ENCODE data around the gene DLGAP4. TPM values are rescaled to one million over a fixed set of nuclear protein-coding genes. Genes with fewer than 3 reads are reported as not detected.

DLGAP4 gene
- total RNA-seq, 2 donors from 2014 or later: 33.9 to 45.4 TPM

- no peak overlapping the region for H3K4me3 Mint-ChIP-seq
- H3K36me3 Mint-ChIP-seq (ENCODE audit: low read depth): peaks cover 5% of the 10 kb centered on the region
- no peak overlapping the region for H3K27ac Mint-ChIP-seq
- peaks cover 29% of the 10 kb centered on the region for H3K27me3 Mint-ChIP-seq
- H3K4me1 Mint-ChIP-seq: peaks cover 2% of the 10 kb centered on the region
- ATAC-seq (no peak), DNase-seq (no peak)
- H3K9me3 ChIP-seq (ENCODE audit: control insufficient read depth, low read length, poor library complexity, severe bottlenecking): no peaks in the 10 kb centered on the region
Observed at GRCh38 chr20:36349384-36350170, 43.4 kb downstream of the DLGAP4 start.

DNA sequence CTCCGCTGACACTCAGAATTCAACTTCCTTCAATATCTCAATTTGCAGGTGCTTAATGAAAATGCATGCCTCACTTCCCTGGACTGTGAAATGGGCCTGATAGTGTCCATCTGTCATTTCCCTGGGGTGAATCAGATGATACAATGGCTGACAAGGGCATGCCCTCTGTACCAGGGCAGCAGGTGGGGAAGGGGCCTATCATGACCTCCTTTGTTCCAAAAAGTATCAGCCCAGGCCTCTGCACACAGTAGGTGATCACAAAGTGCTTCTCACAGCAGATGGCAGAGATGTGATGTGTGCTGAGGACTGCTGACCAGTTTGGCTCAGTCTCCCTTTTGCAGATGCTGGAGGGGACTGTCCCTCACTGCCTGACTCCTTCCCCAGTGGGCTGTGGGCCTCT, 44.3 kb downstream of the DLGAP4 start:
- H3K36me3 Mint-ChIP-seq (ENCODE audit: low read depth): peaks cover 5% of the 10 kb centered on the region
- ATAC-seq (no peak), DNase-seq (no peak)
- H3K27ac Mint-ChIP-seq: no peak overlapping the region
- H3K4me1 Mint-ChIP-seq: peaks cover 2% of the 10 kb centered on the region
- H3K27me3 Mint-ChIP-seq: peaks cover 29% of the 10 kb centered on the region
- H3K9me3 ChIP-seq (ENCODE audit: control insufficient read depth, low read length, poor library complexity, severe bottlenecking): no peaks in the 10 kb centered on the region
- H3K4me3 Mint-ChIP-seq: no peak overlapping the region

DNA sequence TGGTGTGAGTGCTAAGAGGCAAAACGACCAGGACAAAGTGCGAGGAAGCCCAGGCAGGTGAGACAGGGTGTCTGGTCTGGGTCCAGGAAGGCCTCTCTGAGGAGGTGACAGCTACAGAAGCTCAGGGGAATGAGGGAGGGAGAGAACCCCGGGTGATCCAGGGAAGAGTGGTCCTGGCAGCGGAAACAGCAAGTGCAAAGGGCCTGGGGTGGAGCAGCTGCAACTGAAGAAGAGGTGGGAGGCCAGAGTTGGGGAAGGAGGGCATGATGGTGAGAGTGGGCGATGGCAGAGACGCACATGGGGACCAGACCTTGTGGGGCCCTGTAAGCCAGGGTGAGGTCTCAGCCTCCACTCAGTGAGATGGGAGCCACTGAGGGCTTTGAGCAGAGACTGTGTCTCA, 45.8 kb downstream of the DLGAP4 start:
- ATAC-seq (no peak), DNase-seq (no peak)
- peaks cover 30% of the 10 kb centered on the region for H3K27me3 Mint-ChIP-seq
- H3K9me3 ChIP-seq (ENCODE audit: control insufficient read depth, low read length, poor library complexity, severe bottlenecking): no peaks in the 10 kb centered on the region
- H3K27ac Mint-ChIP-seq: no peak overlapping the region
- H3K4me1 Mint-ChIP-seq: peaks cover 2% of the 10 kb centered on the region
- no peak overlapping the region for H3K4me3 Mint-ChIP-seq
- peaks cover 5% of the 10 kb centered on the region for H3K36me3 Mint-ChIP-seq (ENCODE audit: low read depth)

- DNase-seq: no peak
- Mint-ChIP-seq H3K4me1 (peaks cover 4% of the 10 kb centered on the region), H3K27me3 (peaks cover 35% of the 10 kb centered on the region), H3K27ac (no peak overlapping the region), H3K36me3 (ENCODE audit: low read depth) (peaks cover 3% of the 10 kb centered on the region), H3K4me3 (no peak overlapping the region)
- no peaks in the 10 kb centered on the region for H3K9me3 ChIP-seq (ENCODE audit: control insufficient read depth, low read length, poor library complexity, severe bottlenecking)
- no peak for ATAC-seq
Observed at GRCh38 chr20:36352843-36353553, 46.9 kb downstream of the DLGAP4 start.

- DNase-seq (no peak), ATAC-seq (no peak)
- no peak overlapping the region for H3K27ac Mint-ChIP-seq
- no peaks in the 10 kb centered on the region for H3K9me3 ChIP-seq (ENCODE audit: control insufficient read depth, low read length, poor library complexity, severe bottlenecking)
- H3K36me3 Mint-ChIP-seq (ENCODE audit: low read depth): peaks cover 3% of the 10 kb centered on the region
- peaks cover 40% of the 10 kb centered on the region for H3K27me3 Mint-ChIP-seq
- no peak overlapping the region for H3K4me3 Mint-ChIP-seq
- peaks cover 4% of the 10 kb centered on the region for H3K4me1 Mint-ChIP-seq
Observed at GRCh38 chr20:36353740-36354139, 47.6 kb downstream of the DLGAP4 start.

DNA sequence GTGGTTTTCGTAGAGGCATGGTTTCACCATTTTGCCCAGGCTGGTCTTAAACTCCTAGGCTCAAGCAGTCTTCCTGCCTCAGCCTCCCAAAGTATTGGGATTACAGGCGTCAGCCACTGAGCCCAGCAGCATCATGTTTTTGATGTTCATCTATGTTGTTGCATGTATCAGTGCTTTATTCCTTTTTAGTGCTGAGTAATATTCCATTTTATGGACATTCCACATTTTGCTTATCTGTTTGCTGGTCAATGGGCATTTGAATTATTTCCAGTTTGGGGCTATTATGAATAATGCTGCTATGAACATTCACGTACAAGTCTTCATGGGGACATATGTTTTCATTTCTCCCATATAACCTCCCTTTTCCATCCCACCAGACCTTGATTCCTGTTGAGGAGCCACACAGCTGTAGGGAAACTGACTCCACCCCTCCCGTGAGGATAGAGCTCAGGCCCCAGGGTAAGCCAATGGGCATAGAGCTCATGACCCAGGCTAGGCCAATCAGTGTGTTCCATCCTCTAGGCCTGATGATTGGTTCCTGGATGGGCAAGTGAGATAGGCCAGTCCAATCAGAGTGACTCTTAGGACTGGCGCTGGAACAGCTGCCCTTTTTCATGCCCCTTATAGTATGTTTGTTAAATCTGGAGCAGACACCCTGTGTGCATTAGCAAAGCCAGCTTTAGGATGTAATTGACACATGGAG, 49.5 kb downstream of the DLGAP4 start:
- H3K36me3 Mint-ChIP-seq (ENCODE audit: low read depth): peaks cover 3% of the 10 kb centered on the region
- no peak overlapping the region for H3K4me3 Mint-ChIP-seq
- no peak for DNase-seq

DNA sequence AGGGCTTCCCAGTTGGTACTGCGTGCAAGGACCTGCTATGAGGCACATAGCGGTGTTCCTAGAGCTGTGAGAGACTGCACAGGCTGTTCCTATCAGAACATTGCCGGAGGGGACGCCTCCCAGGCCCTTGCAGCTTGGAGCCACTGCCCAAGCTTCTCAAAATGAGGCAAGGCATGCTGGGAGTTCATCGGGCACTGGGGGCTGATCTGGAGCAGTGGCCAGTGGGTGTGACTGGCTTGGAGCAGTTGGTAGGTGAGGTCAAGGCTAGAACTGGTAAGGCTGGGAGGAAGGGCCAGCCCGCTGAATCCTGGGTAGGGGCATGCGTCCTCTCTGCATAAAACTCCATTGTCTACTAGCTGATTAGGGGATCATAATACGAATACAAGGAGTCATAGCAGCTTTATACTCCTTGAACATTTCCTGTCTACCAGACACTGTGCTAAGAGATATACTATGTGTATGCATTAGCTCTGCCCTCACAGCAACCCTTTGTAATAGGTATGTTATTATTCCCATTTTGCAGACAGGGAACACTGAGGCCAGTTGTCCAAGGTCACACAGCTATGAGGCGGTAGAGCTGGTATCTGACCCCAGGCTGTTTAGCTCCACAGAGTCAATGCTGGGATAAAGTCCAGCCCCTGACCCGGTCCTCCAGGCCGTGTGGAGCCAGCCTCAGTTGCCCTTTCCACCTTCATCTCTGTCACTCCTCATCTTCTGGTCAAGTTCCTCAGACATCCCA, 53.7 kb downstream of the DLGAP4 start:
- peaks cover 3% of the 10 kb centered on the region for H3K36me3 Mint-ChIP-seq (ENCODE audit: low read depth)
- H3K4me1 Mint-ChIP-seq: peaks cover 4% of the 10 kb centered on the region
- DNase-seq (no peak), ATAC-seq (no peak)
- H3K27me3 Mint-ChIP-seq: peaks cover 44% of the 10 kb centered on the region
- no peak overlapping the region for H3K27ac Mint-ChIP-seq
- H3K9me3 ChIP-seq (ENCODE audit: control insufficient read depth, low read length, poor library complexity, severe bottlenecking): no peaks in the 10 kb centered on the region
- H3K4me3 Mint-ChIP-seq: no peak overlapping the region

More for the DNA sequence above, 49.5 kb downstream of the DLGAP4 start:
- Mint-ChIP-seq H3K27ac (no peak overlapping the region), H3K4me1 (peaks cover 4% of the 10 kb centered on the region), H3K27me3 (peaks cover 51% of the 10 kb centered on the region)
- ATAC-seq: no peak
- no peaks in the 10 kb centered on the region for H3K9me3 ChIP-seq (ENCODE audit: control insufficient read depth, low read length, poor library complexity, severe bottlenecking)

DNA sequence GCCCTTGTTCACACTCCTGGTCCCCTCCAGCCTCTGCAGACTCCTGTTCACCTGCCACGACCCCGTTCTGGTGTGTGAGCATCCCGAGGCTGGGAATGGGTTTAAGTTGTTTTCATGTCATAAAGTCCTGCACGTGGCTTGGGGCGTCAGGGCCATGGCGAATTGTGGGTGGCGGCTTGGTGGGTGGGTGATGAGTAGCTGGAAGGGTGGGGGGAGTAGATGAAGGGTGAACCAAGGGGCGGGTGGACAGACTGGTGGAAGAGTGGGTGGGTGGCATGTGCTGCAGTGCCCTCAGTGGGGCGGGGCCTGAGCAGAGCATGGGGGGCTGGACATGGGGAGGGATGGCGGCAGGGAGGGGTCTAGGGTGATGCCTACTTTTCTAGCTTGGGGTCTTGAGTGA, 54.3 kb downstream of the DLGAP4 start:
- ATAC-seq (no peak), DNase-seq (no peak)
- no peak overlapping the region for H3K4me3 Mint-ChIP-seq
- peaks cover 44% of the 10 kb centered on the region for H3K27me3 Mint-ChIP-seq
- peaks cover 4% of the 10 kb centered on the region for H3K4me1 Mint-ChIP-seq
- peaks cover 3% of the 10 kb centered on the region for H3K36me3 Mint-ChIP-seq (ENCODE audit: low read depth)
- H3K27ac Mint-ChIP-seq: no peak overlapping the region
- H3K9me3 ChIP-seq (ENCODE audit: control insufficient read depth, low read length, poor library complexity, severe bottlenecking): no peaks in the 10 kb centered on the region

DNA sequence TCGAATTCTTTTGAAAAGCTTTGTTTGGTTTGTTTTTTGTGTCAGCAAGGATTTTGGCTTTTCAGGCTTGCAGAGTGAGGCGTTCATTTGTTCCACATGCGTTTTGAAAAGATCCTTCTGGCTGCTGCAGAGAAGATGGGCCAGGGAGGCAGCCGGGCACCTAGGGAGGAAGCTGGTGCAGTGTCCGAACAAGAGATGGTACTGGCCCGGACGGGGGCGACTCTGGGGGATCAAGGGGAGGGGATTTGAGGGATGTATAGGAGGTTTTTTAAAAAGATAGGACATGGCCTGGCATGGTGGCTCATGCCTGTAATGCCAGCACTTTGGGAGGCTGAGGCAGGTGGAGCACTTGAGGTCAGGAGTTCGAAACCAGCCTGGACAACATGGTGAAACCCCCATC, 55.3 kb downstream of the DLGAP4 start:
- ATAC-seq: no peak
- H3K9me3 ChIP-seq (ENCODE audit: control insufficient read depth, low read length, poor library complexity, severe bottlenecking): no peaks in the 10 kb centered on the region
- Mint-ChIP-seq H3K4me3 (no peak overlapping the region), H3K36me3 (ENCODE audit: low read depth) (peaks cover 3% of the 10 kb centered on the region), H3K27me3 (peaks cover 44% of the 10 kb centered on the region), H3K27ac (no peak overlapping the region), H3K4me1 (peaks cover 4% of the 10 kb centered on the region)
- no peak for DNase-seq

GRCh38 chr20:36362261-36362660, 56.1 kb downstream of the DLGAP4 start:
- ATAC-seq (no peak), DNase-seq (no peak)
- peaks cover 3% of the 10 kb centered on the region for H3K4me1 Mint-ChIP-seq
- H3K27me3 Mint-ChIP-seq: peaks cover 39% of the 10 kb centered on the region
- peak overlapping the region; percentile 69 for H3K27ac Mint-ChIP-seq
- no peak overlapping the region for H3K4me3 Mint-ChIP-seq
- no peaks in the 10 kb centered on the region for H3K9me3 ChIP-seq (ENCODE audit: control insufficient read depth, low read length, poor library complexity, severe bottlenecking)
- no peaks in the 10 kb centered on the region for H3K36me3 Mint-ChIP-seq (ENCODE audit: low read depth)

DNA sequence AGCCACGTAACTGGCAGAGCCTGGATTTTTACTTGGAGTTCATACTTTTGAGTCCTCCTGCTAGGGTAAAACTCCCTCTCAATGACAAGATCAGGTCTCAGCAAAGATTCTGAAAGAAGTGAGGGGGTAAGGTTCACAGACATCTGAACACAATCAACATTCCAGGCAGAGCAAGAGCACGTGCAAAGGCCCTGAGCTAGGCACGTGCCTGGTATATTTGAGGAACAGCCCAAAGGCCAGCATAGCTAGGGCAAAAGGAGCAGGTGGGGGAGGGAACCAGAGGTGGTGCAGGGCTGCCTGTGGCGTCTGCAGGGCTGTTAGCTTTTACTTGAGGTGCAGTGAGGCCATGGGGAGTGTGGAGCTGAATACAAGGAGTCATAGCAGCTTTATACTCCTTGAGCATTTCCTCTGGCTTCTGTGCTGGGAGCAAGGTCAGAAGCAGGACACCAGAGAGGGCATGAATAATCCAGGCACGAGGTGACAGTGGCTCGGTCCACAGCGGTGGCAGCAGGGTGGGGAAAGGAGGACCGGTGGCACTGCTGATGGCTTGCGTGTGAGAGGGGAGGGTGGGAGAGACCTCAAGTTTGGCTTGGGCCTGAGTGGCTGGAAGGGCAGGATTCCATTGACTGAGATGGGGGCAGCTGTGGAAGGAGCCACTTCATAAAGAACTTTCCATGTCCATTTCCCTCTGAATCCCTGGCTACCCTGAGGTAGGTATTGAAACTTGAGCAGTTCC, 57.0 kb downstream of the DLGAP4 start:
- no peaks in the 10 kb centered on the region for H3K9me3 ChIP-seq (ENCODE audit: control insufficient read depth, low read length, poor library complexity, severe bottlenecking)
- H3K36me3 Mint-ChIP-seq (ENCODE audit: low read depth): no peaks in the 10 kb centered on the region
- no peak overlapping the region for H3K4me3 Mint-ChIP-seq
- no peaks in the 10 kb centered on the region for H3K4me1 Mint-ChIP-seq
- no peak for ATAC-seq
- peaks cover 39% of the 10 kb centered on the region for H3K27me3 Mint-ChIP-seq
- DNase-seq: no peak
- H3K27ac Mint-ChIP-seq: peak overlapping the region; percentile 69

DNA sequence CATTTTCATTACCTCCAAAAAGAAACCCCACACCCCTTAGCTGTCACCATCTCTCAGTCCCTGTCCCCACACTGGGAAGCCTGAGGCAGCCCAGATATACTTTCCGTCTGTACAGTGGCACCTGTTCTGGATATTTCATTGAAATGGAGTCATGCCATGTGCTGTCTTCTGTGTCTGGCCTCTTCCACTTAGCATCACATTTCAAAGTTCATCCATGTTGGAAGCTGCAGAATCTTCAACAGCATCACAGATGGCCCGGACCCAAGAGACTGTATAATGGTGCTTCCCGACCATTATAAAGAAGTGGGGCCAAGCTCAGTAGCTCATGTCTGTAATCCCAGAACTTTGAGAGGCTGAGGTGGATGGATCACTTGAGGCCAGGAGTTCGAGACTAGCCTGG, 58.4 kb downstream of the DLGAP4 start:
- no peak overlapping the region for H3K4me3 Mint-ChIP-seq
- H3K27ac Mint-ChIP-seq: no peak overlapping the region
- DNase-seq (no peak), ATAC-seq (no peak)
- H3K4me1 Mint-ChIP-seq: no peaks in the 10 kb centered on the region
- H3K9me3 ChIP-seq (ENCODE audit: control insufficient read depth, low read length, poor library complexity, severe bottlenecking): no peaks in the 10 kb centered on the region
- H3K27me3 Mint-ChIP-seq: peaks cover 47% of the 10 kb centered on the region
- H3K36me3 Mint-ChIP-seq (ENCODE audit: low read depth): no peaks in the 10 kb centered on the region
